Superior temporal gyrus (tissue), 1 donor: ENCODE measurements around the gene MT1HL1.
"Not testable (repeated sequence)": the region's sequence is repeated elsewhere in the genome, so short reads cannot be mapped to it uniquely, and the experiment has no call there.

Experiments used
- DNase-seq: peaks from one replicate; pipeline ENCODE4 v3.0.0-alpha.2; 2016; ENCODE audit errors: extremely low spot score

Gene MT1HL1

GRCh38 chr1:236978740-236979139 lies 25.5 kb downstream of the MT1HL1 start:
- peak; percentile 62 for DNase-seq

- DNase-seq: no peak
Observed at GRCh38 chr1:236975461-236975860, 28.8 kb downstream of the MT1HL1 start.

GRCh38 chr1:236974025-236974424 lies 30.2 kb downstream of the MT1HL1 start:
- not testable (repeated sequence) for DNase-seq

- no peak for DNase-seq
Observed at GRCh38 chr1:236966636-236967035, 37.6 kb downstream of the MT1HL1 start.

GRCh38 chr1:236963920-236964319 lies 40.3 kb downstream of the MT1HL1 start:
- no peak for DNase-seq

- DNase-seq: no peak
Observed at GRCh38 chr1:236959112-236959511, 45.1 kb downstream of the MT1HL1 start.

- DNase-seq: no peak
Observed at GRCh38 chr1:236957235-236957634, 47.0 kb downstream of the MT1HL1 start.
